ENCODE results near the gene DIPK1A. TPM values are rescaled to one million over a fixed set of nuclear protein-coding genes. Genes with fewer than 3 reads are reported as not detected.

Gene DIPK1A
- total RNA-seq, 1 donor = 29.0 TPM

- no peak for TF ChIP-seq CTCF (IDR thresholded peaks at IDR 0.05; ENCODE audit: extremely low read depth, low read depth, low read length)
- Histone ChIP-seq H3K4me1 (ENCODE audit: insufficient read depth, low read length) (peaks cover 45% of the 10 kb centered on the region), H3K4me3 (ENCODE audit: insufficient read depth, low read length) (no peak overlapping the region), H3K4me2 (ENCODE audit: insufficient read depth, low read length) (peak overlapping the region; percentile 3), H3K27ac (ENCODE audit: low read depth, low read length) (peak overlapping the region; percentile 15), H3K79me2 (ENCODE audit: insufficient read depth, low read length) (peaks cover 82% of the 10 kb centered on the region), H3K9me3 (ENCODE audit: low read depth, low read length) (no peaks in the 10 kb centered on the region), H3K36me3 (ENCODE audit: insufficient read depth, low read length) (peaks cover 88% of the 10 kb centered on the region), H2AFZ (ENCODE audit: low read length) (no peak overlapping the region), H4K20me1 (ENCODE audit: insufficient read depth, low read length) (peaks cover 96% of the 10 kb centered on the region), H3K27me3 (ENCODE audit: insufficient read depth, low read length) (no peaks in the 10 kb centered on the region)
- DNase-seq (ENCODE audit: insufficient read length, low spot score, missing footprints) = peak; percentile 57
These were observed 124.2 kb downstream of the DIPK1A start for GRCh38 chr1:92837062-92837461.

GRCh38 chr1:92834617-92835016 is 126.6 kb downstream of the DIPK1A start:
- Histone ChIP-seq H3K4me3 (ENCODE audit: insufficient read depth, low read length) (peak overlapping the region; percentile 93), H3K4me1 (ENCODE audit: insufficient read depth, low read length) (peaks cover 49% of the 10 kb centered on the region), H3K4me2 (ENCODE audit: insufficient read depth, low read length) (peak overlapping the region; percentile 82), H3K9me3 (ENCODE audit: low read depth, low read length) (no peaks in the 10 kb centered on the region), H3K79me2 (ENCODE audit: insufficient read depth, low read length) (peaks cover 78% of the 10 kb centered on the region), H4K20me1 (ENCODE audit: insufficient read depth, low read length) (peaks cover 77% of the 10 kb centered on the region), H2AFZ (ENCODE audit: low read length) (no peak overlapping the region), H3K27me3 (ENCODE audit: insufficient read depth, low read length) (no peaks in the 10 kb centered on the region), H3K36me3 (ENCODE audit: insufficient read depth, low read length) (peaks cover 64% of the 10 kb centered on the region), H3K27ac (ENCODE audit: low read depth, low read length) (peak overlapping the region; percentile 94)
- DNase-seq (ENCODE audit: insufficient read length, low spot score, missing footprints) = no peak
- TF ChIP-seq CTCF (IDR thresholded peaks at IDR 0.05; ENCODE audit: extremely low read depth, low read depth, low read length) = no peak

- Histone ChIP-seq H3K79me2 (ENCODE audit: insufficient read depth, low read length) (peaks cover 70% of the 10 kb centered on the region), H4K20me1 (ENCODE audit: insufficient read depth, low read length) (peaks cover 69% of the 10 kb centered on the region)
These were observed 127.4 kb downstream of the DIPK1A start for GRCh38 chr1:92833840-92834239.

More at GRCh38 chr1:92833840-92834239, 127.4 kb downstream of the DIPK1A start:
- no peak for TF ChIP-seq CTCF (IDR thresholded peaks at IDR 0.05; ENCODE audit: extremely low read depth, low read depth, low read length)
- peaks cover 49% of the 10 kb centered on the region for H3K4me1 ChIP-seq (ENCODE audit: insufficient read depth, low read length)
- H3K9me3 ChIP-seq (ENCODE audit: low read depth, low read length) = no peaks in the 10 kb centered on the region
- peak overlapping the region; percentile 94 for H3K27ac ChIP-seq (ENCODE audit: low read depth, low read length)
- DNase-seq (ENCODE audit: insufficient read length, low spot score, missing footprints) = no peak
- peak overlapping the region; percentile 82 for H3K4me2 ChIP-seq (ENCODE audit: insufficient read depth, low read length)
- no peaks in the 10 kb centered on the region for H3K27me3 ChIP-seq (ENCODE audit: insufficient read depth, low read length)
- H3K4me3 ChIP-seq (ENCODE audit: insufficient read depth, low read length) = peak overlapping the region; percentile 93
- H3K36me3 ChIP-seq (ENCODE audit: insufficient read depth, low read length) = peaks cover 57% of the 10 kb centered on the region
- no peak overlapping the region for H2AFZ ChIP-seq (ENCODE audit: low read length)
